Prostate gland (tissue), 2 donors: ENCODE measurements around the gene PCTP. TPM values are rescaled to one million over a fixed set of nuclear protein-coding genes. Genes with fewer than 3 reads are reported as not detected.

Source experiments
- DNase-seq: peaks from one replicate; pipeline ENCODE4 v3.0.0-alpha.2; 2019; ENCODE audit warnings: low spot score
- H3K27ac ChIP-seq, 2 donors: fragments of 200-600 bp; sonication (generic); 2 replicates each; pipeline ENCODE4 v1.5.1; 2017 to 2019
- H3K27me3 ChIP-seq: fragments of 200-600 bp; sonication (generic); replicated peaks from 2 replicates; pipeline ENCODE4 v1.5.1; 2019; ENCODE audit not compliant: insufficient read depth
- H3K36me3 ChIP-seq, 2 donors: fragments of 200-600 bp; sonication (generic); 1 replicate in 1 of 2; 2 replicates in 1 of 2; pipeline versions ENCODE4 v1.5.1 to v1.8.1; 2017 to 2019
- H3K4me1 ChIP-seq: fragments of 200-600 bp; sonication (generic); replicated peaks from 2 replicates; pipeline ENCODE4 v1.5.1; 2019
- H3K4me3 ChIP-seq, 2 donors: fragments of 200-600 bp; sonication (generic); 2 replicates each; pipeline ENCODE4 v1.5.1; 2017 to 2019
- H3K9me3 ChIP-seq: fragments of 200-600 bp; sonication (generic); 2 replicates; pipeline ENCODE4 v1.5.1; 2017
- CTCF ChIP-seq, 4 experiments: fragments of 200-600 bp in 2 of 4; fragments of 450-650 bp in 2 of 4; sonication (generic) in 2 of 4; IDR thresholded peaks; 1 replicate in 3 of 4; 2 replicates in 1 of 4; pipeline ENCODE4 v1.5.1; 2016 to 2019; ENCODE audit warnings: antibody characterized with exemption in 4 of 4, mild to moderate bottlenecking in 2 of 4, moderate library complexity in 2 of 4
- POLR2A ChIP-seq: fragments of 450-650 bp; IDR thresholded peaks from one replicate; pipeline ENCODE4 v1.6.1; 2016; ENCODE audit warnings: antibody characterized with exemption, mild to moderate bottlenecking
- POLR2AphosphoS5 ChIP-seq: sonication (generic); formaldehyde crosslinking; IDR thresholded peaks from one replicate; pipeline ENCODE4 v1.6.1; 2017; ENCODE audit warnings: antibody characterized with exemption
- WGBS: methylation state at CpG from one replicate; pipeline ENCODE4 v1.1.5; 2018; 5-methylcytosine and 5-hydroxymethylcytosine counted together
- intact Hi-C: fragments of 100-400 bp; cut with DNase I; formaldehyde crosslinking; loops from one replicate; pipeline ENCODE4 v1.14.2; 2022
- total RNA-seq, 2 donors: library from RNA; depleted of rRNA; stranded (reverse); fragments of >200 nt; gene quantifications; one replicate each; pipeline ENCODE4 v1.1.0, GENCODE V29; 2016

Gene PCTP
- total RNA-seq, 2 donors from 2014 or later: 14.7 to 21.9 TPM

GRCh38 chr17:55816532-55817396 is 65.9 kb downstream of the PCTP start:
- Histone ChIP-seq H3K36me3 (no peaks in the 10 kb centered on the region), H3K27me3 (no peaks in the 10 kb centered on the region), H3K27ac (no peak overlapping the region), H3K4me3 (no peak overlapping the region), H3K9me3 (no peaks in the 10 kb centered on the region), H3K4me1 (no peaks in the 10 kb centered on the region)
- intact Hi-C loops: no loop called here
- DNase-seq: no peak
- TF ChIP-seq POLR2AphosphoS5: no peak
- no peak for TF ChIP-seq POLR2A
- no peak for TF ChIP-seq CTCF (IDR thresholded peaks at IDR 0.05)
- WGBS: 75% methylated on average over 8 of the region's 8 CpGs

- intact Hi-C loops: no loop called here
- no peak overlapping the region for H3K4me3 ChIP-seq
- TF ChIP-seq CTCF (IDR thresholded peaks at IDR 0.05) (no peak), POLR2A (no peak), POLR2AphosphoS5 (no peak)
These were observed 66.5 kb downstream of the PCTP start for GRCh38 chr17:55817397-55817709.

GRCh38 chr17:55818026-55818425 is 67.2 kb downstream of the PCTP start:
- no peaks in the 10 kb centered on the region for H3K9me3 ChIP-seq
- WGBS: 90% methylated on average over 3 of the region's 3 CpGs
- intact Hi-C loops: no loop called here

More at GRCh38 chr17:55817397-55817709, 66.5 kb downstream of the PCTP start:
- H3K27me3 ChIP-seq: no peaks in the 10 kb centered on the region
- no peaks in the 10 kb centered on the region for H3K9me3 ChIP-seq
- no peak overlapping the region for H3K27ac ChIP-seq
- 83% methylated on average over 1 of the region's 1 CpG for WGBS
- no peaks in the 10 kb centered on the region for H3K4me1 ChIP-seq
- no peaks in the 10 kb centered on the region for H3K36me3 ChIP-seq
- no peak for DNase-seq

GRCh38 chr17:55818451-55819375 is 67.9 kb downstream of the PCTP start:
- intact Hi-C loops: no loop called here
- H3K9me3 ChIP-seq: no peaks in the 10 kb centered on the region
- H3K27ac ChIP-seq: no peak overlapping the region
- H3K27me3 ChIP-seq: no peaks in the 10 kb centered on the region
- 81% methylated on average over 5 of the region's 5 CpGs for WGBS
- no peak overlapping the region for H3K4me3 ChIP-seq
- no peaks in the 10 kb centered on the region for H3K4me1 ChIP-seq
- TF ChIP-seq CTCF (IDR thresholded peaks at IDR 0.05) (no peak), POLR2A (no peak)
- no peak for DNase-seq
- H3K36me3 ChIP-seq: no peaks in the 10 kb centered on the region

More at GRCh38 chr17:55818026-55818425, 67.2 kb downstream of the PCTP start:
- no peak for TF ChIP-seq POLR2A
- TF ChIP-seq POLR2AphosphoS5: no peak
- no peak for TF ChIP-seq CTCF (IDR thresholded peaks at IDR 0.05)
- no peak overlapping the region for H3K4me3 ChIP-seq
- DNase-seq: no peak
- H3K27ac ChIP-seq: no peak overlapping the region
- H3K36me3 ChIP-seq: no peaks in the 10 kb centered on the region
- no peaks in the 10 kb centered on the region for H3K27me3 ChIP-seq
- H3K4me1 ChIP-seq: no peaks in the 10 kb centered on the region
